GM23338 (cell line): ENCODE results near the gene METAP1D. TPM values are rescaled to one million over a fixed set of nuclear protein-coding genes. Genes with fewer than 3 reads are reported as not detected.

Experiments
- ATAC-seq: fragments of 200-7000 bp; cut with Tn5 transposase; 3 replicates; pipeline ENCODE4 v1.9.1; 2020
- DNase-seq: peaks from one replicate; pipeline ENCODE4 v3.0.0-alpha.2; 2015; ENCODE audit warnings: low spot score
- H2AFZ ChIP-seq: fragments of 200-600 bp; sonication (generic); 2 replicates; pipeline ENCODE4 v1.8.0; 2016; ENCODE audit warnings: antibody characterized with exemption, mild to moderate bottlenecking, moderate library complexity
- H3F3A ChIP-seq: fragments of 200-600 bp; sonication (generic); replicated peaks from 2 replicates; pipeline ENCODE4 v1.8.0; 2017; ENCODE audit warnings: antibody characterized with exemption, mixed run types, low read depth
- H3K27ac ChIP-seq: fragments of 200-600 bp; sonication (generic); 2 replicates; pipeline ENCODE4 v1.6.1; 2016; ENCODE audit warnings: low read depth
- H3K27me3 ChIP-seq: fragments of 200-600 bp; sonication (generic); 2 replicates; pipeline ENCODE4 v1.8.0; 2016; ENCODE audit warnings: mild to moderate bottlenecking, mixed run types, moderate library complexity; ENCODE audit not compliant: insufficient read depth
- H3K36me3 ChIP-seq: fragments of 200-600 bp; sonication (generic); 2 replicates; pipeline ENCODE4 v1.8.0; 2016; ENCODE audit warnings: mild to moderate bottlenecking; ENCODE audit not compliant: insufficient read depth
- H3K4me1 ChIP-seq: fragments of 200-600 bp; sonication (generic); 2 replicates; pipeline ENCODE4 v1.8.0; 2016; ENCODE audit warnings: mild to moderate bottlenecking, moderate library complexity; ENCODE audit not compliant: insufficient read depth
- H3K4me2 ChIP-seq: fragments of 200-600 bp; sonication (generic); 2 replicates; pipeline ENCODE4 v1.7.1; 2017; ENCODE audit warnings: mixed run types
- H3K4me3 ChIP-seq: fragments of 200-600 bp; sonication (generic); 2 replicates; pipeline ENCODE4 v1.6.1; 2016; ENCODE audit warnings: mixed run types
- H3K79me2 ChIP-seq: fragments of 200-600 bp; sonication (generic); replicated peaks from 2 replicates; pipeline ENCODE4 v1.8.0; 2017; ENCODE audit warnings: mild to moderate bottlenecking; ENCODE audit not compliant: insufficient read depth
- H3K9me2 ChIP-seq: fragments of 200-600 bp; sonication (generic); 2 replicates; pipeline ENCODE4 v1.8.0; 2017; ENCODE audit not compliant: insufficient read depth
- H4K20me1 ChIP-seq: fragments of 200-600 bp; sonication (generic); replicated peaks from 2 replicates; pipeline ENCODE4 v1.8.0; 2017; ENCODE audit warnings: mild to moderate bottlenecking; ENCODE audit not compliant: insufficient read depth
- H3K27ac Mint-ChIP-seq: 2 replicates; pipeline ENCODE4 v1.8.0; 2020; ENCODE audit warnings: inconsistent platforms, mild to moderate bottlenecking, moderate library complexity, mixed read lengths
- H3K27me3 Mint-ChIP-seq: 3 replicates; pipeline ENCODE4 v1.8.0; 2022; ENCODE audit warnings: low read depth, mild to moderate bottlenecking, moderate library complexity, mixed read lengths, inconsistent platforms; ENCODE audit not compliant: insufficient read depth, poor library complexity
- H3K36me3 Mint-ChIP-seq: 3 replicates; pipeline ENCODE4 v1.8.0; 2021; ENCODE audit warnings: low read depth, mild to moderate bottlenecking, inconsistent platforms, moderate library complexity, mixed read lengths
- H3K4me1 Mint-ChIP-seq: 3 replicates; pipeline ENCODE4 v1.8.0; 2020; ENCODE audit warnings: mild to moderate bottlenecking, inconsistent platforms, mixed read lengths
- H3K4me3 Mint-ChIP-seq: 3 replicates; pipeline ENCODE4 v1.8.0; 2021; ENCODE audit warnings: moderate library complexity, mild to moderate bottlenecking, inconsistent platforms, mixed read lengths
- H3K9me3 Mint-ChIP-seq: 3 replicates; pipeline ENCODE4 v1.8.0; 2020; ENCODE audit warnings: moderate library complexity, mild to moderate bottlenecking, inconsistent platforms, mixed read lengths
- CREB1 ChIP-seq: fragments of 250-450 bp; sonication (Bioruptor Pico); IDR thresholded peaks from 2 replicates; pipeline ENCODE4 v1.5.0; 2020; ENCODE audit warnings: low read depth, mild to moderate bottlenecking, moderate library complexity
- CTCF ChIP-seq, 2 experiments: fragments of 200-600 bp in 1 of 2; sonication (generic) in 1 of 2; conservative IDR thresholded peaks; 2 replicates each; pipeline versions ENCODE4 v1.5.1 to v1.6.1; 2016 to 2017; ENCODE audit warnings: antibody characterized with exemption in 2 of 2, low read depth in 2 of 2, mild to moderate bottlenecking in 2 of 2, moderate library complexity in 1 of 2
- ETS1 ChIP-seq: IDR thresholded peaks from 2 replicates; pipeline ENCODE4 v1.6.1; 2016; ENCODE audit warnings: antibody characterized with exemption
- EZH2 ChIP-seq: fragments of 200-600 bp; sonication (generic); IDR thresholded peaks from one replicate; pipeline ENCODE4 v1.8.0; 2017; ENCODE audit warnings: antibody characterized with exemption, mild to moderate bottlenecking, low read depth; ENCODE audit not compliant: unreplicated experiment
- EZH2phosphoT487 ChIP-seq: fragments of 200-600 bp; sonication (generic); IDR thresholded peaks from one replicate; pipeline ENCODE4 v1.8.1; 2018; ENCODE audit warnings: antibody characterized with exemption; ENCODE audit not compliant: unreplicated experiment
- JUNB ChIP-seq: IDR thresholded peaks from one replicate; pipeline ENCODE4 v1.6.1; 2016; ENCODE audit warnings: antibody characterized with exemption; ENCODE audit not compliant: unreplicated experiment
- NANOG ChIP-seq: IDR thresholded peaks from 2 replicates; pipeline ENCODE4 v1.6.1; 2016; ENCODE audit warnings: antibody characterized with exemption, borderline replicate concordance
- POLR2AphosphoS5 ChIP-seq: IDR thresholded peaks from 2 replicates; pipeline ENCODE4 v1.6.1; 2016; ENCODE audit warnings: antibody characterized with exemption, low read depth
- STAT1 ChIP-seq: IDR thresholded peaks from one replicate; pipeline ENCODE4 v1.6.1; 2016; ENCODE audit warnings: antibody characterized with exemption; ENCODE audit not compliant: unreplicated experiment
- ZNF114 ChIP-seq: fragments of 250-450 bp; sonication (Bioruptor Pico); IDR thresholded peaks from 2 replicates; pipeline ENCODE4 v1.5.0; 2020; ENCODE audit warnings: mild to moderate bottlenecking, moderate library complexity
- ZNF331 ChIP-seq: fragments of 250-450 bp; sonication (Bioruptor Pico); IDR thresholded peaks from 2 replicates; pipeline ENCODE4 v1.5.0; 2020; ENCODE audit warnings: low read depth, mild to moderate bottlenecking, moderate library complexity
- polyA plus RNA-seq: library from polyadenylated mRNA; unstranded; fragments of >200 nt; fragmentation: Nextera tagmentation; extraction: Ambion mirVana; gene quantifications from 2 replicates; pipeline ENCODE4 v1.2.1, GENCODE V29; 2016
- total RNA-seq: library from RNA; depleted of rRNA; stranded (reverse); fragments of >200 nt; shearing (Covaris generic); gene quantifications from 2 replicates; pipeline ENCODE4 v1.2.3, GENCODE V29; 2014

Gene METAP1D
- total and polyA plus RNA-seq, 2 experiments from 2014 or later = 12.8 to 15.5 TPM

- peak overlapping the region; percentile 65 for H3K4me3 ChIP-seq
- H3K4me2 ChIP-seq = peak overlapping the region; percentile 87
- H4K20me1 ChIP-seq = peaks cover 45% of the 10 kb centered on the region
- TF ChIP-seq CREB1 (CRISPR knock-in tag) (no peak), ETS1 (no peak), CTCF (conservative IDR thresholded peaks at IDR 0.05; ENCODE audit: low read depth in 2 of 2) (no peak), EZH2 (peak; percentile 69), ZNF114 (CRISPR knock-in tag) (no peak), STAT1 (no peak), JUNB (no peak)
- H3K9me2 ChIP-seq = no peaks in the 10 kb centered on the region
- H3F3A ChIP-seq = peaks cover 70% of the 10 kb centered on the region
- Mint-ChIP-seq H3K4me1 (peaks cover 66% of the 10 kb centered on the region), H3K27me3 (peaks cover 100% of the 10 kb centered on the region), H3K9me3 (peaks cover 9% of the 10 kb centered on the region), H3K27ac (no peak overlapping the region), H3K4me3 (peak overlapping the region; percentile 83), H3K36me3 (no peaks in the 10 kb centered on the region)
- DNase-seq (peak; percentile 12), ATAC-seq (no peak)
- peaks cover 100% of the 10 kb centered on the region for H3K27me3 ChIP-seq
- H3K79me2 ChIP-seq = no peaks in the 10 kb centered on the region
- peak overlapping the region; percentile 97 for H2AFZ ChIP-seq
- H3K36me3 ChIP-seq = no peaks in the 10 kb centered on the region
- H3K27ac ChIP-seq = no peak overlapping the region
- H3K4me1 ChIP-seq = peaks cover 88% of the 10 kb centered on the region
Measured at GRCh38 chr2:172083628-172084394, 84.1 kb downstream of the METAP1D start.

- H3K27ac Mint-ChIP-seq = no peak overlapping the region
- H3K27ac ChIP-seq = no peak overlapping the region
- H3K79me2 ChIP-seq = no peaks in the 10 kb centered on the region
- ATAC-seq (peak; percentile 0; the same call in 1 of the 3 replicates), DNase-seq (no peak)
- H3K4me2 ChIP-seq = peak overlapping the region; percentile 87
- no peaks in the 10 kb centered on the region for H3K36me3 ChIP-seq
- peak overlapping the region; percentile 83 for H3K4me3 Mint-ChIP-seq
- peaks cover 70% of the 10 kb centered on the region for H3F3A ChIP-seq
- no peaks in the 10 kb centered on the region for H3K36me3 Mint-ChIP-seq
- peak overlapping the region; percentile 97 for H2AFZ ChIP-seq
- peaks cover 90% of the 10 kb centered on the region for H3K4me1 ChIP-seq
- peaks cover 66% of the 10 kb centered on the region for H3K4me1 Mint-ChIP-seq
- peak overlapping the region; percentile 65 for H3K4me3 ChIP-seq
- H4K20me1 ChIP-seq = peaks cover 50% of the 10 kb centered on the region
- H3K27me3 ChIP-seq = peaks cover 100% of the 10 kb centered on the region
- H3K9me2 ChIP-seq = no peaks in the 10 kb centered on the region
- H3K9me3 Mint-ChIP-seq = peaks cover 9% of the 10 kb centered on the region
- H3K27me3 Mint-ChIP-seq = peaks cover 100% of the 10 kb centered on the region
- no peak for TF ChIP-seq POLR2AphosphoS5
- no peak for TF ChIP-seq CREB1 (CRISPR knock-in tag)
- TF ChIP-seq JUNB = no peak
- no peak for TF ChIP-seq ZNF331
- no peak for TF ChIP-seq STAT1
- no peak for TF ChIP-seq NANOG
- no peak for TF ChIP-seq CTCF (conservative IDR thresholded peaks at IDR 0.05; ENCODE audit: low read depth in 2 of 2)
- no peak for TF ChIP-seq EZH2
- TF ChIP-seq EZH2phosphoT487 = no peak
Measured at GRCh38 chr2:172084395-172084644, 84.6 kb downstream of the METAP1D start.
